MCF 10A (cell line): ENCODE data around the gene IL31RA. TPM values are rescaled to one million over a fixed set of nuclear protein-coding genes. Genes with fewer than 3 reads are reported as not detected.

ENCODE experiments used
- BruUV-seq: library from RNA; stranded (reverse); fragments of 400-500 nt; replicated peaks from 2 replicates; lab custom pipeline; 2021; lab: Mats Ljungman, UMichigan
- CTCF ChIA-PET: fragments of 300-600 bp; sonication (Branson Sonifier 250); formaldehyde crosslinking; extraction: SDS; loops from one replicate; lab custom pipeline; 2021; ENCODE audit warnings: antibody characterized with exemption, inconsistent platforms; lab: Yijun Ruan, JAX
- POLR2A ChIA-PET: fragments of 300-600, 350-650 bp; sonication (Branson Sonifier 250); formaldehyde crosslinking; extraction: SDS; loops from one replicate; lab custom pipeline; 2020; ENCODE audit warnings: antibody characterized with exemption, inconsistent platforms; lab: Yijun Ruan, JAX
- DNase-seq: peaks from one replicate; pipeline ENCODE4 v3.0.0-alpha.2; 2018; ENCODE audit not compliant: unreplicated experiment
- H3K27ac Mint-ChIP-seq: one replicate; pipeline ENCODE4 v1.8.0; 2022; ENCODE audit warnings: mild to moderate bottlenecking, low read depth, mixed read lengths; ENCODE audit not compliant: unreplicated experiment
- H3K27me3 Mint-ChIP-seq: one replicate; pipeline ENCODE4 v1.8.0; 2022; ENCODE audit warnings: mixed read lengths; ENCODE audit not compliant: insufficient read depth, unreplicated experiment
- H3K36me3 Mint-ChIP-seq: one replicate; pipeline ENCODE4 v1.8.0; 2022; ENCODE audit warnings: mild to moderate bottlenecking, moderate library complexity, mixed read lengths; ENCODE audit not compliant: insufficient read depth, unreplicated experiment
- H3K4me1 Mint-ChIP-seq: one replicate; pipeline ENCODE4 v1.8.0; 2022; ENCODE audit warnings: mixed read lengths; ENCODE audit not compliant: insufficient read depth, unreplicated experiment
- H3K4me3 Mint-ChIP-seq: one replicate; pipeline ENCODE4 v1.8.0; 2022; ENCODE audit warnings: mild to moderate bottlenecking, moderate library complexity, mixed read lengths; ENCODE audit not compliant: unreplicated experiment
- H3K9me3 Mint-ChIP-seq: one replicate; pipeline ENCODE4 v1.8.0; 2022; ENCODE audit warnings: mixed read lengths; ENCODE audit not compliant: unreplicated experiment
- CTCF ChIP-seq: fragments of 200-600 bp; IDR thresholded peaks from one replicate; pipeline ENCODE4 v1.8.0; 2022; ENCODE audit warnings: antibody characterized with exemption, mild to moderate bottlenecking; ENCODE audit not compliant: unreplicated experiment
- intact Hi-C: fragments of 100-400 bp; cut with micrococcal nuclease; formaldehyde crosslinking; loops from 2 replicates; pipeline ENCODE4 v1.14.1; 2022
- total RNA-seq: library from RNA; stranded (reverse); gene quantifications from 2 replicates; pipeline ENCODE4 v1.2.3, GENCODE V29; 2022

IL31RA gene
- total RNA-seq, 1 experiment from 2014 or later: 6.4 TPM

GRCh38 chr5:55933377-55934114 lies 82.4 kb downstream of the IL31RA start:
- intact Hi-C loops: no loop called here
- Mint-ChIP-seq H3K4me3 (no peak overlapping the region), H3K36me3 (peaks cover 19% of the 10 kb centered on the region), H3K9me3 (no peaks in the 10 kb centered on the region), H3K4me1 (no peaks in the 10 kb centered on the region), H3K27ac (no peak overlapping the region), H3K27me3 (no peaks in the 10 kb centered on the region)
- POLR2A ChIA-PET: interaction anchor here (0.6 to 1.4 kb wide), 3 partner anchors 11 to 78 kb away, joined by 3 read pairs; no protein-coding TSS in a partner anchor
- TF ChIP-seq CTCF: no peak
- no peak for DNase-seq
- BruUV-seq: no TSS peak
- CTCF ChIA-PET: interaction anchor here (0.6 to 7.2 kb wide), 4 partner anchors 44 to 350 kb away, joined by 3 to 124 read pairs (median 4); no protein-coding TSS in a partner anchor

- no peaks in the 10 kb centered on the region for H3K27me3 Mint-ChIP-seq
- no TSS peak for BruUV-seq
- H3K4me1 Mint-ChIP-seq: no peaks in the 10 kb centered on the region
- intact Hi-C loops: no loop called here
- peak; percentile 12 for DNase-seq
- ChIA-PET POLR2A (interaction anchor here (0.6 kb wide), 1 partner anchor 78 kb away, joined by 3 read pairs; no protein-coding TSS in a partner anchor), CTCF (interaction anchor here (0.6 to 7.2 kb wide), 6 partner anchors 12 to 266 kb away, joined by 3 to 124 read pairs (median 3); no protein-coding TSS in a partner anchor)
- no peaks in the 10 kb centered on the region for H3K9me3 Mint-ChIP-seq
- H3K27ac Mint-ChIP-seq: no peak overlapping the region
- H3K4me3 Mint-ChIP-seq: no peak overlapping the region
- peaks cover 25% of the 10 kb centered on the region for H3K36me3 Mint-ChIP-seq
- TF ChIP-seq CTCF: no peak
These were observed 83.0 kb downstream of the IL31RA start for GRCh38 chr5:55934115-55934613.

GRCh38 chr5:55934720-55935119 lies 83.6 kb downstream of the IL31RA start:
- H3K36me3 Mint-ChIP-seq: peaks cover 31% of the 10 kb centered on the region
- H3K4me1 Mint-ChIP-seq: no peaks in the 10 kb centered on the region
- ChIA-PET CTCF (interaction anchor here (0.6 to 7.2 kb wide), 13 partner anchors 8 to 273 kb away, joined by 3 to 124 read pairs (median 3); no protein-coding TSS in a partner anchor), POLR2A (interaction anchor here (0.6 to 1.8 kb wide), 2 partner anchors 13 to 266 kb away, joined by 3 to 6 read pairs; no protein-coding TSS in a partner anchor)
- no peaks in the 10 kb centered on the region for H3K9me3 Mint-ChIP-seq
- no peak for TF ChIP-seq CTCF
- DNase-seq: no peak
- no peak overlapping the region for H3K4me3 Mint-ChIP-seq
- no peak overlapping the region for H3K27ac Mint-ChIP-seq
- no peaks in the 10 kb centered on the region for H3K27me3 Mint-ChIP-seq
- no TSS peak for BruUV-seq
- intact Hi-C loops: no loop called here

- peaks cover 37% of the 10 kb centered on the region for H3K36me3 Mint-ChIP-seq
These were observed 84.2 kb downstream of the IL31RA start for GRCh38 chr5:55935371-55935770.

More at GRCh38 chr5:55935371-55935770, 84.2 kb downstream of the IL31RA start:
- DNase-seq: no peak
- H3K27ac Mint-ChIP-seq: no peak overlapping the region
- ChIA-PET CTCF (interaction anchor here (0.6 to 7.2 kb wide), 19 partner anchors 9 to 607 kb away, joined by 3 to 124 read pairs (median 4); no protein-coding TSS in a partner anchor), POLR2A (interaction anchor here (0.6 to 1.8 kb wide), 3 partner anchors 14 to 265 kb away, joined by 3 to 6 read pairs (median 5); no protein-coding TSS in a partner anchor)
- H3K27me3 Mint-ChIP-seq: no peaks in the 10 kb centered on the region
- no peaks in the 10 kb centered on the region for H3K9me3 Mint-ChIP-seq
- H3K4me1 Mint-ChIP-seq: no peaks in the 10 kb centered on the region
- TF ChIP-seq CTCF: no peak
- H3K4me3 Mint-ChIP-seq: no peak overlapping the region
- intact Hi-C loops: no loop called here
- no TSS peak for BruUV-seq
